ENCODE results near the gene GPR85.

GPR85 gene

GRCh38 chr7:113094517-113095249 lies 8.1 kb upstream of the GPR85 start:
- DNase-seq (ENCODE audit: low read depth, low spot score) = no peak
- Histone ChIP-seq H3K9ac (ENCODE audit: insufficient read length, low read depth) (no peak overlapping the region), H3K27me3 (ENCODE audit: insufficient read depth, insufficient read length) (no peaks in the 10 kb centered on the region), H3K36me3 (ENCODE audit: insufficient read depth, insufficient read length, low read length) (no peaks in the 10 kb centered on the region), H3K9me3 (ENCODE audit: insufficient read depth, low read length) (no peaks in the 10 kb centered on the region), H3K4me1 (ENCODE audit: insufficient read depth, insufficient read length) (no peaks in the 10 kb centered on the region), H3K4me3 (ENCODE audit: insufficient read length, low read depth) (no peak overlapping the region)
- TF ChIP-seq ZNF274 (IDR thresholded peaks at IDR 0.05; ENCODE audit: low read depth, low read length) = no peak
- no peak for TF ChIP-seq SUZ12 (IDR thresholded peaks at IDR 0.05; ENCODE audit: extremely low read depth, insufficient read depth, insufficient read length)
- TF ChIP-seq YY1 (IDR thresholded peaks at IDR 0.05; ENCODE audit: insufficient read depth, insufficient read length) = no peak

GRCh38 chr7:113093561-113093960 lies 6.9 kb upstream of the GPR85 start:
- Histone ChIP-seq H3K9ac (ENCODE audit: insufficient read length, low read depth) (no peak overlapping the region), H3K4me3 (ENCODE audit: insufficient read length, low read depth) (no peak overlapping the region), H3K27me3 (ENCODE audit: insufficient read depth, insufficient read length) (no peaks in the 10 kb centered on the region), H3K36me3 (ENCODE audit: insufficient read depth, insufficient read length, low read length) (no peaks in the 10 kb centered on the region), H3K9me3 (ENCODE audit: insufficient read depth, low read length) (no peaks in the 10 kb centered on the region), H3K4me1 (ENCODE audit: insufficient read depth, insufficient read length) (no peaks in the 10 kb centered on the region)
- no peak for TF ChIP-seq YY1 (IDR thresholded peaks at IDR 0.05; ENCODE audit: insufficient read depth, insufficient read length)
- no peak for TF ChIP-seq SUZ12 (IDR thresholded peaks at IDR 0.05; ENCODE audit: extremely low read depth, insufficient read depth, insufficient read length)
- no peak for TF ChIP-seq ZNF274 (IDR thresholded peaks at IDR 0.05; ENCODE audit: low read depth, low read length)
- no peak for DNase-seq (ENCODE audit: low read depth, low spot score)

- TF ChIP-seq SUZ12 (IDR thresholded peaks at IDR 0.05; ENCODE audit: extremely low read depth, insufficient read depth, insufficient read length) (no peak), ZNF274 (IDR thresholded peaks at IDR 0.05; ENCODE audit: low read depth, low read length) (no peak), YY1 (IDR thresholded peaks at IDR 0.05; ENCODE audit: insufficient read depth, insufficient read length) (no peak)
Measured at GRCh38 chr7:113092762-113093161, 6.1 kb upstream of the GPR85 start.

GRCh38 chr7:113087071-113087998 lies 708 bp upstream of the GPR85 start:
- Histone ChIP-seq H3K4me3 (ENCODE audit: insufficient read length, low read depth) (no peak overlapping the region), H3K36me3 (ENCODE audit: insufficient read depth, insufficient read length, low read length) (no peaks in the 10 kb centered on the region), H3K27me3 (ENCODE audit: insufficient read depth, insufficient read length) (no peaks in the 10 kb centered on the region), H3K9ac (ENCODE audit: insufficient read length, low read depth) (no peak overlapping the region), H3K4me1 (ENCODE audit: insufficient read depth, insufficient read length) (peaks cover 2% of the 10 kb centered on the region), H3K9me3 (ENCODE audit: insufficient read depth, low read length) (no peaks in the 10 kb centered on the region)
- no peak for TF ChIP-seq ZNF274 (IDR thresholded peaks at IDR 0.05; ENCODE audit: low read depth, low read length)
- TF ChIP-seq SUZ12 (IDR thresholded peaks at IDR 0.05; ENCODE audit: extremely low read depth, insufficient read depth, insufficient read length) = no peak
- no peak for TF ChIP-seq YY1 (IDR thresholded peaks at IDR 0.05; ENCODE audit: insufficient read depth, insufficient read length)
- no peak for DNase-seq (ENCODE audit: low read depth, low spot score)

More at GRCh38 chr7:113092762-113093161, 6.1 kb upstream of the GPR85 start:
- no peak overlapping the region for H3K4me3 ChIP-seq (ENCODE audit: insufficient read length, low read depth)
- no peaks in the 10 kb centered on the region for H3K4me1 ChIP-seq (ENCODE audit: insufficient read depth, insufficient read length)
- DNase-seq (ENCODE audit: low read depth, low spot score) = no peak
- H3K36me3 ChIP-seq (ENCODE audit: insufficient read depth, insufficient read length, low read length) = no peaks in the 10 kb centered on the region
- H3K9me3 ChIP-seq (ENCODE audit: insufficient read depth, low read length) = no peaks in the 10 kb centered on the region
- H3K9ac ChIP-seq (ENCODE audit: insufficient read length, low read depth) = no peak overlapping the region
- no peaks in the 10 kb centered on the region for H3K27me3 ChIP-seq (ENCODE audit: insufficient read depth, insufficient read length)

- no peak for DNase-seq (ENCODE audit: low read depth, low spot score)
- peaks cover 2% of the 10 kb centered on the region for H3K4me1 ChIP-seq (ENCODE audit: insufficient read depth, insufficient read length)
- no peaks in the 10 kb centered on the region for H3K36me3 ChIP-seq (ENCODE audit: insufficient read depth, insufficient read length, low read length)
- H3K4me3 ChIP-seq (ENCODE audit: insufficient read length, low read depth) = no peak overlapping the region
- no peaks in the 10 kb centered on the region for H3K9me3 ChIP-seq (ENCODE audit: insufficient read depth, low read length)
- no peak for TF ChIP-seq YY1 (IDR thresholded peaks at IDR 0.05; ENCODE audit: insufficient read depth, insufficient read length)
- no peak for TF ChIP-seq SUZ12 (IDR thresholded peaks at IDR 0.05; ENCODE audit: extremely low read depth, insufficient read depth, insufficient read length)
- no peak for TF ChIP-seq ZNF274 (IDR thresholded peaks at IDR 0.05; ENCODE audit: low read depth, low read length)
- no peaks in the 10 kb centered on the region for H3K27me3 ChIP-seq (ENCODE audit: insufficient read depth, insufficient read length)
- no peak overlapping the region for H3K9ac ChIP-seq (ENCODE audit: insufficient read length, low read depth)
Measured at GRCh38 chr7:113085781-113086390, 741 bp downstream of the GPR85 start.

- H3K27me3 ChIP-seq (ENCODE audit: insufficient read depth, insufficient read length) = no peaks in the 10 kb centered on the region
- no peak overlapping the region for H3K4me3 ChIP-seq (ENCODE audit: insufficient read length, low read depth)
- TF ChIP-seq SUZ12 (IDR thresholded peaks at IDR 0.05; ENCODE audit: extremely low read depth, insufficient read depth, insufficient read length) = no peak
- TF ChIP-seq ZNF274 (IDR thresholded peaks at IDR 0.05; ENCODE audit: low read depth, low read length) = no peak
- no peak for TF ChIP-seq YY1 (IDR thresholded peaks at IDR 0.05; ENCODE audit: insufficient read depth, insufficient read length)
- no peak overlapping the region for H3K9ac ChIP-seq (ENCODE audit: insufficient read length, low read depth)
- no peak for DNase-seq (ENCODE audit: low read depth, low spot score)
- H3K4me1 ChIP-seq (ENCODE audit: insufficient read depth, insufficient read length) = peaks cover 2% of the 10 kb centered on the region
- no peaks in the 10 kb centered on the region for H3K36me3 ChIP-seq (ENCODE audit: insufficient read depth, insufficient read length, low read length)
- H3K9me3 ChIP-seq (ENCODE audit: insufficient read depth, low read length) = no peaks in the 10 kb centered on the region
Measured at GRCh38 chr7:113084496-113085172, 2.0 kb downstream of the GPR85 start.

All from NT2/D1 (cell line).